Smooth muscle cell (in vitro differentiated cells): ENCODE measurements around the gene CAMK2N1. TPM values are rescaled to one million over a fixed set of nuclear protein-coding genes. Genes with fewer than 3 reads are reported as not detected.

Experiments
- DNase-seq: peaks from one replicate; lab custom pipeline; 2025; ENCODE audit not compliant: unreplicated experiment; lab: John Stamatoyannopoulos, UW
- H2AFZ ChIP-seq: fragments of 200-600 bp; sonication (generic); 2 replicates; pipeline ENCODE4 v1.6.0; 2016; ENCODE audit warnings: antibody characterized with exemption, low read depth, mild to moderate bottlenecking
- H3F3A ChIP-seq: fragments of 200-600 bp; sonication (generic); 2 replicates; pipeline ENCODE4 v1.6.0; 2017; ENCODE audit warnings: antibody characterized with exemption, low read depth
- H3K27ac ChIP-seq: fragments of 200-600 bp; sonication (generic); 2 replicates; pipeline ENCODE4 v1.5.1; 2016; ENCODE audit warnings: low read depth, mild to moderate bottlenecking
- H3K27me3 ChIP-seq: fragments of 200-600 bp; sonication (generic); 2 replicates; pipeline ENCODE4 v1.6.1; 2016; ENCODE audit warnings: low read depth, mild to moderate bottlenecking
- H3K36me3 ChIP-seq: fragments of 200-600 bp; sonication (generic); 2 replicates; pipeline ENCODE4 v1.5.1; 2016; ENCODE audit warnings: low read depth
- H3K4me1 ChIP-seq: fragments of 200-600 bp; sonication (generic); 2 replicates; pipeline ENCODE4 v1.5.1; 2016; ENCODE audit warnings: low read depth
- H3K4me2 ChIP-seq: fragments of 200-600 bp; sonication (generic); 2 replicates; pipeline ENCODE4 v1.6.0; 2016; ENCODE audit warnings: mild to moderate bottlenecking
- H3K4me3 ChIP-seq: fragments of 200-600 bp; sonication (generic); 2 replicates; pipeline ENCODE4 v1.5.1; 2016; ENCODE audit warnings: mild to moderate bottlenecking
- H3K79me2 ChIP-seq: fragments of 200-600 bp; sonication (generic); 2 replicates; pipeline ENCODE4 v1.6.0; 2016; ENCODE audit warnings: low read depth, mild to moderate bottlenecking
- H3K9ac ChIP-seq: fragments of 200-600 bp; sonication (generic); 2 replicates; pipeline ENCODE4 v1.6.0; 2016; ENCODE audit warnings: low read depth
- H3K9me3 ChIP-seq: fragments of 200-600 bp; sonication (generic); replicated peaks from 2 replicates; pipeline ENCODE4 v1.5.1; 2016; ENCODE audit warnings: low read depth
- H4K20me1 ChIP-seq: fragments of 200-600 bp; sonication (generic); 2 replicates; pipeline ENCODE4 v1.6.0; 2016; ENCODE audit warnings: low read depth
- CTCF ChIP-seq: fragments of 200-600 bp; sonication (generic); IDR thresholded peaks from 2 replicates; pipeline ENCODE4 v1.5.1; 2017; ENCODE audit warnings: borderline replicate concordance, mild to moderate bottlenecking, antibody characterized with exemption; ENCODE audit not compliant: insufficient read depth, poor library complexity, severe bottlenecking
- WGBS: methylation state at CpG from one replicate; pipeline ENCODE4 v1.1.7; 2016; ENCODE audit warnings: low lambda C conversion rate; 5-methylcytosine and 5-hydroxymethylcytosine counted together
- polyA plus RNA-seq: library from polyadenylated mRNA; unstranded; fragments of >200 nt; fragmentation: Nextera tagmentation; extraction: Ambion mirVana; gene quantifications from 2 replicates; pipeline ENCODE4 v1.2.1, GENCODE V29; 2016
- total RNA-seq: library from RNA; depleted of rRNA; stranded (reverse); fragments of >200 nt; gene quantifications from 2 replicates; pipeline ENCODE4 v1.2.3, GENCODE V29; 2014

Gene CAMK2N1
- total and polyA plus RNA-seq, 2 experiments from 2014 or later: 11.0 to 13.2 TPM

GRCh38 chr1:20443703-20444586 is 42.1 kb downstream of the CAMK2N1 start:
- H3K79me2 ChIP-seq: no peaks in the 10 kb centered on the region
- no peak for TF ChIP-seq CTCF
- H3K36me3 ChIP-seq: no peaks in the 10 kb centered on the region
- H3K9ac ChIP-seq: no peak overlapping the region
- H3F3A ChIP-seq: no peaks in the 10 kb centered on the region
- 84% methylated on average over 11 of the region's 11 CpGs for WGBS
- no peaks in the 10 kb centered on the region for H3K9me3 ChIP-seq
- no peak overlapping the region for H2AFZ ChIP-seq
- no peak overlapping the region for H3K4me3 ChIP-seq
- H3K4me1 ChIP-seq: peaks cover 6% of the 10 kb centered on the region
- H3K4me2 ChIP-seq: no peak overlapping the region
- no peaks in the 10 kb centered on the region for H4K20me1 ChIP-seq
- H3K27ac ChIP-seq: no peak overlapping the region
- no peak for DNase-seq
- H3K27me3 ChIP-seq: peaks cover 8% of the 10 kb centered on the region

- Histone ChIP-seq H3K36me3 (no peaks in the 10 kb centered on the region), H3K79me2 (no peaks in the 10 kb centered on the region), H3K27me3 (peaks cover 1% of the 10 kb centered on the region), H4K20me1 (no peaks in the 10 kb centered on the region), H3F3A (no peaks in the 10 kb centered on the region), H3K9ac (no peak overlapping the region), H2AFZ (no peak overlapping the region), H3K4me1 (peaks cover 1% of the 10 kb centered on the region), H3K4me2 (no peak overlapping the region), H3K9me3 (no peaks in the 10 kb centered on the region), H3K4me3 (no peak overlapping the region), H3K27ac (no peak overlapping the region)
- no peak for TF ChIP-seq CTCF
- WGBS: 83% methylated on average over 5 of the region's 5 CpGs
- no peak for DNase-seq
Observed at GRCh38 chr1:20442920-20443625, 42.9 kb downstream of the CAMK2N1 start.

GRCh38 chr1:20440785-20441200 is 45.2 kb downstream of the CAMK2N1 start:
- Histone ChIP-seq H3K27me3 (peaks cover 6% of the 10 kb centered on the region), H3K9ac (no peak overlapping the region), H4K20me1 (no peaks in the 10 kb centered on the region), H3F3A (no peaks in the 10 kb centered on the region), H2AFZ (no peak overlapping the region), H3K79me2 (no peaks in the 10 kb centered on the region), H3K4me1 (no peaks in the 10 kb centered on the region), H3K27ac (no peak overlapping the region), H3K4me3 (no peak overlapping the region), H3K36me3 (no peaks in the 10 kb centered on the region), H3K9me3 (no peaks in the 10 kb centered on the region), H3K4me2 (no peak overlapping the region)
- TF ChIP-seq CTCF: no peak
- DNase-seq: no peak
- 20% methylated on average over 6 of the region's 6 CpGs for WGBS
